Brain microvascular endothelial cell (primary cell): Measurements from ENCODE around the gene FGF12.

Source experiments
- DNase-seq: peaks from one replicate; pipeline ENCODE4 v3.0.0-alpha.2; 2020
- H3K27ac ChIP-seq: fragments of 250-450 bp; sonication (Bioruptor Pico); 2 replicates; pipeline ENCODE4 v1.5.1; 2020; ENCODE audit warnings: mild to moderate bottlenecking, moderate library complexity
- H3K27me3 ChIP-seq: fragments of 250-450 bp; sonication (Bioruptor Pico); replicated peaks from 2 replicates; pipeline ENCODE4 v1.5.1; 2020; ENCODE audit warnings: mild to moderate bottlenecking
- H3K36me3 ChIP-seq: fragments of 250-450 bp; sonication (Bioruptor Pico); replicated peaks from 2 replicates; pipeline ENCODE4 v1.5.1; 2020; ENCODE audit warnings: mild to moderate bottlenecking
- H3K4me3 ChIP-seq: 2 replicates; pipeline ENCODE4 v1.5.1; 2011; ENCODE audit warnings: low read depth, mild to moderate bottlenecking, control low read depth, low read length, moderate library complexity
- CTCF ChIP-seq: IDR thresholded peaks from 2 replicates; pipeline ENCODE4 v1.5.1; 2011; ENCODE audit warnings: low read depth, mild to moderate bottlenecking, moderate library complexity, low read length, control low read depth, inconsistent platforms; ENCODE audit errors: missing control alignments
- in situ Hi-C: cut with HindIII; loops from 2 replicates; pipeline ENCODE4 v1.10.0; 2017; ENCODE audit warnings: low sequenced_read_pairs, low pct_ligation_motif_present

Gene FGF12

GRCh38 chr3:192706272-192706671 is 21.1 kb downstream of the FGF12 start:
- DNase-seq: no peak
- Histone ChIP-seq H3K36me3 (no peaks in the 10 kb centered on the region), H3K4me3 (no peak overlapping the region), H3K27me3 (no peaks in the 10 kb centered on the region), H3K27ac (no peak overlapping the region)
- in situ Hi-C loops: no loop called here
- TF ChIP-seq CTCF: no peak

- in situ Hi-C loops: no loop called here
- no peaks in the 10 kb centered on the region for H3K36me3 ChIP-seq
- H3K27me3 ChIP-seq: no peaks in the 10 kb centered on the region
- H3K4me3 ChIP-seq: no peak overlapping the region
- H3K27ac ChIP-seq: no peak overlapping the region
- TF ChIP-seq CTCF: no peak
- no peak for DNase-seq
Observed at GRCh38 chr3:192700885-192701284, 26.5 kb downstream of the FGF12 start.

GRCh38 chr3:192696943-192697587 is 30.3 kb downstream of the FGF12 start:
- Histone ChIP-seq H3K4me3 (no peak overlapping the region), H3K27me3 (no peaks in the 10 kb centered on the region), H3K27ac (no peak overlapping the region), H3K36me3 (no peaks in the 10 kb centered on the region)
- in situ Hi-C loops: no loop called here
- TF ChIP-seq CTCF: no peak
- no peak for DNase-seq

GRCh38 chr3:192687488-192688152 is 39.7 kb downstream of the FGF12 start:
- TF ChIP-seq CTCF: no peak
- Histone ChIP-seq H3K4me3 (no peak overlapping the region), H3K27me3 (no peaks in the 10 kb centered on the region), H3K27ac (no peak overlapping the region), H3K36me3 (no peaks in the 10 kb centered on the region)
- no peak for DNase-seq
- in situ Hi-C loops: no loop called here

GRCh38 chr3:192685801-192686200 is 41.5 kb downstream of the FGF12 start:
- Histone ChIP-seq H3K27ac (no peak overlapping the region), H3K27me3 (no peaks in the 10 kb centered on the region), H3K4me3 (no peak overlapping the region), H3K36me3 (no peaks in the 10 kb centered on the region)
- no peak for DNase-seq
- in situ Hi-C loops: no loop called here
- TF ChIP-seq CTCF: no peak

- TF ChIP-seq CTCF: no peak
- in situ Hi-C loops: no loop called here
- Histone ChIP-seq H3K27ac (no peak overlapping the region), H3K4me3 (no peak overlapping the region), H3K27me3 (no peaks in the 10 kb centered on the region), H3K36me3 (no peaks in the 10 kb centered on the region)
- no peak for DNase-seq
Observed at GRCh38 chr3:192684151-192684550, 43.2 kb downstream of the FGF12 start.
